Measurements from ENCODE around the gene SLC25A25.

Gene SLC25A25

GRCh38 chr9:128073253-128073886 is 5.3 kb downstream of the SLC25A25 start:
- no peak overlapping the region for H3K4me3 ChIP-seq (replicated peaks; ENCODE audit: low read depth, low read length)
- TF ChIP-seq CTCF (IDR thresholded peaks at IDR 0.05; ENCODE audit: low read depth, low read length, missing control alignments): no peak
- DNase-seq (ENCODE audit: extremely low read depth, low read depth): no peak

- no peak for DNase-seq (ENCODE audit: extremely low read depth, low read depth)
- H3K4me3 ChIP-seq (replicated peaks; ENCODE audit: low read depth, low read length): no peak overlapping the region
- no peak for TF ChIP-seq CTCF (IDR thresholded peaks at IDR 0.05; ENCODE audit: low read depth, low read length, missing control alignments)
These were observed 9.9 kb downstream of the SLC25A25 start for GRCh38 chr9:128077847-128078503.

- no peak for TF ChIP-seq CTCF (IDR thresholded peaks at IDR 0.05; ENCODE audit: low read depth, low read length, missing control alignments)
- H3K4me3 ChIP-seq (replicated peaks; ENCODE audit: low read depth, low read length): no peak overlapping the region
- DNase-seq (ENCODE audit: extremely low read depth, low read depth): no peak
These were observed 10.7 kb downstream of the SLC25A25 start for GRCh38 chr9:128078504-128079434.

GRCh38 chr9:128080206-128080605 is 12.2 kb downstream of the SLC25A25 start:
- TF ChIP-seq CTCF (IDR thresholded peaks at IDR 0.05; ENCODE audit: low read depth, low read length, missing control alignments): no peak
- no peak overlapping the region for H3K4me3 ChIP-seq (replicated peaks; ENCODE audit: low read depth, low read length)
- no peak for DNase-seq (ENCODE audit: extremely low read depth, low read depth)

GRCh38 chr9:128081056-128081455 is 13.0 kb downstream of the SLC25A25 start:
- peak; percentile 89 for DNase-seq (ENCODE audit: extremely low read depth, low read depth)
- TF ChIP-seq CTCF (IDR thresholded peaks at IDR 0.05; ENCODE audit: low read depth, low read length, missing control alignments): no peak
- H3K4me3 ChIP-seq (replicated peaks; ENCODE audit: low read depth, low read length): no peak overlapping the region

GRCh38 chr9:128082151-128082550 is 14.1 kb downstream of the SLC25A25 start:
- TF ChIP-seq CTCF (IDR thresholded peaks at IDR 0.05; ENCODE audit: low read depth, low read length, missing control alignments): no peak
- DNase-seq (ENCODE audit: extremely low read depth, low read depth): no peak
- no peak overlapping the region for H3K4me3 ChIP-seq (replicated peaks; ENCODE audit: low read depth, low read length)
